ENCODE results near the gene ERLIN1. TPM values are rescaled to one million over a fixed set of nuclear protein-coding genes. Genes with fewer than 3 reads are reported as not detected.

Gene ERLIN1
- total and polyA plus RNA-seq, 2 donors from 2014 or later = 9.0 to 23.7 TPM

- H3K27ac ChIP-seq (ENCODE audit: low read depth in 2 of 2, low read length in 2 of 2) = no peak overlapping the region
- H3K9me3 ChIP-seq (ENCODE audit: control insufficient read depth in 2 of 3, insufficient read depth in 1 of 3, low read length in 3 of 3) = no peaks in the 10 kb centered on the region
- no peak for FAIRE-seq
- intact Hi-C loops (cut with DNase I) = no loop called here
- no peaks in the 10 kb centered on the region for H3K27me3 ChIP-seq (ENCODE audit: control insufficient read depth, insufficient read depth, low read length)
- no peaks in the 10 kb centered on the region for H3K4me1 ChIP-seq (ENCODE audit: control insufficient read depth in 2 of 3, insufficient read depth in 2 of 3, low read depth in 1 of 3, low read length in 3 of 3)
- no peaks in the 10 kb centered on the region for H3K36me3 ChIP-seq (ENCODE audit: control insufficient read depth in 2 of 3, insufficient read depth in 3 of 3, low read length in 3 of 3)
- H3K4me3 ChIP-seq (ENCODE audit: low read length in 3 of 3) = no peak overlapping the region
- DNase-seq = peak in 4 of 5 donors; percentile 47 to 72 (median 54)
- no peak for TF ChIP-seq CTCF (IDR thresholded peaks at IDR 0.05; ENCODE audit: borderline replicate concordance, extremely low read depth, insufficient read depth)
- no peak overlapping the region for H3K9ac ChIP-seq (ENCODE audit: low read length in 3 of 3)
Observed at GRCh38 chr10:100114976-100115770, 70.7 kb downstream of the ERLIN1 start.

- Histone ChIP-seq H3K36me3 (ENCODE audit: control insufficient read depth in 2 of 3, insufficient read depth in 3 of 3, low read length in 3 of 3) (no peaks in the 10 kb centered on the region), H3K4me1 (ENCODE audit: control insufficient read depth in 2 of 3, insufficient read depth in 2 of 3, low read depth in 1 of 3, low read length in 3 of 3) (no peaks in the 10 kb centered on the region), H3K9ac (ENCODE audit: low read length in 3 of 3) (no peak overlapping the region), H3K9me3 (ENCODE audit: control insufficient read depth in 2 of 3, insufficient read depth in 1 of 3, low read length in 3 of 3) (no peaks in the 10 kb centered on the region), H3K4me3 (ENCODE audit: low read length in 3 of 3) (no peak overlapping the region), H3K27ac (ENCODE audit: low read depth in 2 of 2, low read length in 2 of 2) (no peak overlapping the region), H3K27me3 (ENCODE audit: control insufficient read depth, insufficient read depth, low read length) (no peaks in the 10 kb centered on the region)
- DNase-seq = no peak
- FAIRE-seq = no peak
- TF ChIP-seq CTCF (IDR thresholded peaks at IDR 0.05; ENCODE audit: borderline replicate concordance, extremely low read depth, insufficient read depth) = no peak
- intact Hi-C loops (cut with DNase I) = no loop called here
Observed at GRCh38 chr10:100114460-100114859, 71.4 kb downstream of the ERLIN1 start.

DNA sequence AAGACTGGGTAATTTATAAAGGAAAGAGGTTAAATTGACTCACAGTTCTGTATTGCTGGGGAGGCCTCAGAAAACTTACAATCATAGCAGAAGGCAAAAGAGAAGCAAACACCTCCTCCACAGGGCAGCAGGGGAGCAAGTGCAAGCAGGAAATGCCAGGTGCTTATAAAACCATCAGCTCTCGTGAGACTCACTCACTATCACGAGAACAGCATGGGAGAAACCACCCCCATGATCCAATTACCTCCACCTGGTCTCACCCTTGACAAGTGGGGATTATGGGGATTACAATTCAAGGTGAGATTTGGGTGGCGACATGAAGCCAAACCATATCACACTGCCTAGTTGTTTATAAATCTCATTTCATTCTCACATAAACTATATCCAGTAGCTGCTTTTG lies 76.2 kb downstream of the ERLIN1 start:
- intact Hi-C loops (cut with DNase I) = no loop called here
- TF ChIP-seq CTCF (IDR thresholded peaks at IDR 0.05; ENCODE audit: borderline replicate concordance, extremely low read depth, insufficient read depth) = no peak
- FAIRE-seq = no peak

More for the DNA sequence above, 76.2 kb downstream of the ERLIN1 start:
- H3K4me3 ChIP-seq (ENCODE audit: low read length in 3 of 3) = no peak overlapping the region
- no peaks in the 10 kb centered on the region for H3K27me3 ChIP-seq (ENCODE audit: control insufficient read depth, insufficient read depth, low read length)
- no peak overlapping the region for H3K9ac ChIP-seq (ENCODE audit: low read length in 3 of 3)
- no peaks in the 10 kb centered on the region for H3K36me3 ChIP-seq (ENCODE audit: control insufficient read depth in 2 of 3, insufficient read depth in 3 of 3, low read length in 3 of 3)
- no peaks in the 10 kb centered on the region for H3K9me3 ChIP-seq (ENCODE audit: control insufficient read depth in 2 of 3, insufficient read depth in 1 of 3, low read length in 3 of 3)
- peak in 1 of 5 donors; percentile 5 for DNase-seq
- no peaks in the 10 kb centered on the region for H3K4me1 ChIP-seq (ENCODE audit: control insufficient read depth in 2 of 3, insufficient read depth in 2 of 3, low read depth in 1 of 3, low read length in 3 of 3)
- H3K27ac ChIP-seq (ENCODE audit: low read depth in 2 of 2, low read length in 2 of 2) = no peak overlapping the region
